ENCODE data around the gene TARS2.

- TF ChIP-seq POLR2A (IDR thresholded peaks at IDR 0.05) (no peak), POLR2AphosphoS5 (IDR thresholded peaks at IDR 0.05) (peak; percentile 10)
Observed at GRCh38 chr1:150543500-150544143, 56.4 kb downstream of the TARS2 start.
